GM19035 (cell line): ENCODE data around the gene TACC2.

Experiments used
- ATAC-seq: cut with Tn5 transposase; IDR thresholded peaks from one replicate; pipeline ENCODE4 v1.9.1; 2021; ENCODE audit not compliant: unreplicated experiment

The TACC2 gene

GRCh38 chr10:122210481-122211265 lies 221.7 kb downstream of the TACC2 start:
- no peak for ATAC-seq

GRCh38 chr10:122213364-122213763 lies 224.4 kb downstream of the TACC2 start:
- no peak for ATAC-seq

DNA sequence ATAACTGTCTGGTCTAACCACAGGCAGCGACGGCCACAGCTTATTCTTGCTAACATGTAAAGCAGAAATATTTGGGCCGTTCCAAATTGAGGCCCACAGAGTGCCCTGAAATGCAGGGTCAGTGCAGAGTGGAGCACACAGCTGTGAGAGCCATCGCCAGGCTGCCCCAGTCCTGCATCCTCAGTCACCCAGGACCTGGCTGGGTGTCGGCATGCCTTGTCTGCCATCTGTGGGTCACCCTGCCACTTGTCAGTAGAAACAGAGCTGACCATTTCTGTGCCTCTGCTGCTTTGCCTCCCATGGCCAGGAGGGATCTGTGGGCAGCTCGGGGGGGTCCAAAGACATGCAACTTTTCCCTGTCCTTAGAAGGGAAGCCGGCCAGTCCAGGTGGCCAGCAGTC lies 224.8 kb downstream of the TACC2 start:
- no peak for ATAC-seq

DNA sequence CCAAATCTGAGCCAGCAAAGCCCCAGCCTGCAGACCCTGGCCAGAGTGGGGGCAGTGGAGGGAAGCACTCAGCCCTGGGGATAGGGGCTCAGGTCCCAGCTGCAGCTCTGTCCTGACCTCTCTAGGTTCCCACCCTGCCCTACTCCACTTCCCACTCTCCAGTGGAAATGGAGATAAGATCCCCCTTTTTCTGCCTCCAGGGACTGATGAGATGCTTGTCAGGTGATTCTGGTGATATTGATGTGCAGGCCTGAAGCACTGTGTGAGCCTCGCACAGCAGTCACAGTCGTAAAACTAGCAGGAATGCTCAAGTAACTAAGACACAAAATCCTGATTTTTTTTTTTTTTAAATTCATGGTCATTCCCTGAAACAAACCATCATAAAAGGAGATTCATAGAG lies 227.1 kb downstream of the TACC2 start:
- ATAC-seq = no peak

GRCh38 chr10:122219340-122219739 lies 230.4 kb downstream of the TACC2 start:
- no peak for ATAC-seq

DNA sequence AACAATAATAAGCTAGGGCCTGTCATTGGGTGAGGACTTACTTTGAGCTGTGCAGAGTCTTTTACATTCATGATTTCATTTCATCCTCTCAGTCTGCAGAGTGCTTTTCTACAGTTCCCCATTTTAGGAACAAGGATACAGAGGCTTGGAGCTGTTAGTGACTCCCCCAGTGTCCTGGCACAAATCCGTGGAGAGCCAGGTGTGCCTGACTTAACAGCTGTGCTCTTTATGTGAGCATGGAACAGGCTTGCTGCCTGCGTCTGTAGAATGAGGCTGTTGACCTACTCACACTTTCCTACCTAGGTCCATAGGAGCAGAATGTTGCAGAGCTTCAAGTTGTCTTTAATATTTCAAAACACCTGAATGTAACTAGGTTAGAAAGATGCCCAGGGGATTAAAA lies 231.8 kb downstream of the TACC2 start:
- no peak for ATAC-seq

GRCh38 chr10:122221958-122222357 lies 233.0 kb downstream of the TACC2 start:
- no peak for ATAC-seq

DNA sequence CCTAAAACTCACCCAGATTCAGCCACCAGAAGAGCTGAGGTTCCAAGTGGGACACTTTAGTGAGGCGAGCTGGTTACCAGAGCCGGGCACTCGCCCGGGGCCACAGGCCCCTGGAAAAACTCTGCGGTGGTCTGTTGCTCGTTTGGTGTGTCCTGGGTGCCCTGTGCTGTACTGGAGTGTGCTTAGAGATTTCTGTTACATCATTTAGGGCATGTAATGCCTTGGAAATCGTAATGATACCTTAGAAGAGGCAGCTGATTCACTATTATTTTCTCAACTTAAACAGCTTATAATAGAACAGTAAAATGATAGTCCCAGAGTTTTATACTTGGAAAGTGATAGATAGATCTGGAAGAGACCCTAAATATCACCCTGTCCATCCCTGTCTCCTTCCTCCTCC lies 233.7 kb downstream of the TACC2 start:
- ATAC-seq = no peak

- no peak for ATAC-seq
Observed at GRCh38 chr10:122224159-122224558, 235.2 kb downstream of the TACC2 start.

DNA sequence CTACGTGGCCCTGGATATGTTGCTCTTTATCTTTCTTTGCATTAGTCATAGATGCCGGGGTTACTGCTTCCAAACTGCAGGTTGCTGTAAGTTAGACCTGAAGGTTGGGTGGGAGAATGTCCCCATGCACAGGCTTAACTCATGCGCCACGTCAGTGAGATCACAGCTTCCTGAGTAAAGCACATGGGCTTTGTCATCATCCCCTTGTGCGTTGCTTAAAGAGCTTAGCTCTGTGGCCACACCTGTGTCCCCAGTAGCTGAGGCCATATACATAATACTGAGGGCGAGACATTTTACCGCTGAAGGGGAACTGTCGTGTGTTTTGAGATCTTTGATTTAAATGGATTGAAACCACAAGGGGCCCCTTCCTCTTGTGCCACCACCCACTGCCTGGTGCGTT lies 236.4 kb downstream of the TACC2 start:
- ATAC-seq = no peak

GRCh38 chr10:122227754-122228153 lies 238.8 kb downstream of the TACC2 start:
- ATAC-seq = no peak

GRCh38 chr10:122229666-122230065 lies 240.7 kb downstream of the TACC2 start:
- ATAC-seq = no peak

GRCh38 chr10:122230222-122230621 lies 241.3 kb downstream of the TACC2 start:
- no peak for ATAC-seq

- no peak for ATAC-seq
Observed at GRCh38 chr10:122232769-122233168, 243.8 kb downstream of the TACC2 start.

GRCh38 chr10:122233857-122234348 lies 244.9 kb downstream of the TACC2 start:
- no peak for ATAC-seq

GRCh38 chr10:122234416-122234815 lies 245.5 kb downstream of the TACC2 start:
- ATAC-seq = no peak

GRCh38 chr10:122236690-122237306 lies 247.8 kb downstream of the TACC2 start:
- no peak for ATAC-seq

DNA sequence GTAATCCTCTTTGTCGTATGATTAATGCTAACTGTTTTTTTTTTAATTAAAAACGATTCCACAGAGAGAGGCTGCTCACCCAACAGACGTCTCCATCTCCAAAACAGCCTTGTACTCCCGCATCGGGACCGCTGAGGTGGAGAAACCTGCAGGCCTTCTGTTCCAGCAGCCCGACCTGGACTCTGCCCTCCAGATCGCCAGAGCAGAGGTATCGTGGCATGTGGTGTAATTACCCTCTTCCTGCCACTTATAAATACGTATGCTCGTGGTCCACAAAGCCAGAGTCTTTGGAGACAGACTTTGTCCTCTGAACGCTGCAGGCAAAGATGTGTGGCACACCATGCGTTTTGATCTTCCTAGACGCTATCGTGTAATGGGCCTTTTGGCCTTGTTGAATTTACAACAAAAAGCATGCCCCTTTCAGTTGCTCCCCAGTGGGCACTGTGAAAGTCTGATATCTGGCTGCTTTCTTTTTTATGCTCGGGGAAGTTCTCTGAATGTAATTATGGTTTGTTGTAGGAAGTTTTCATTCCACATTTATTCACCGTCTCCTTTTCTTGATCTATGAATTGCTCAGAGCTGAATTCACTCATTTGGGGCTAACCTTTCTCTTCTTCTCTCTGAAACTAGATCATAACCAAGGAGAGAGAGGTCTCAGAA lies 248.5 kb downstream of the TACC2 start:
- no peak for ATAC-seq

DNA sequence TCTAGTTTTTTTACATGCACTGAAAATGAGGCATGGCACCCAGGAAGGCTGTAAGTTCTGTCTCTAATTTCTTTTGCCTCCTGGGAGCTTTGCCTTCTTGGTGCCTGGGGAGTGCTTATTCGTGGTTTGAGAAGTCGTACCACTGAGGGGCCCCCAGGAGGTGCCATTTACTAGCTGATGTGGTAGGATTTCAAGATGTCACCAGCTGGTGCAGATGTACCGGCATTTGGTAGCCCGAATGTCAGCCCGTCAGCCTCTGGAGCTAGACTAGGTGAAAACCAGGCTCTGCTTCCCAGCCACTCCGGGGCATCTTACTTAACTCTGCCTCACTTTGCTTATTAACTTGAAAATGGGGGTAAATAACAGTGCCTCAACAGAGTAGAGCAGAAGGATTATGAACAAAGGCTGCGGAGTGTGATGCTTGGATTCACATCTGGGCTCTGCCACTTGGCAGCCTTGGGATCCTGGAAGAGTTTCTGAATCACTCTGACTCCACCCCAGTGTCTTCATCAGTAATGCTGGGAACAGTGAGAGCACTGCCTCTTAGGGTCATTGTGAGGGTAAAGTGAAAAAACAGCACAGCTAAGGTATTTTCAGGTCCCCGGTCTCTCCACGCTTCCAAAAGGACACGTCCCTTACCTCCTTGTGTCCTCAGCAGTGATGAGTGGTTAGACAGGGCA lies 250.8 kb downstream of the TACC2 start:
- no peak for ATAC-seq

DNA sequence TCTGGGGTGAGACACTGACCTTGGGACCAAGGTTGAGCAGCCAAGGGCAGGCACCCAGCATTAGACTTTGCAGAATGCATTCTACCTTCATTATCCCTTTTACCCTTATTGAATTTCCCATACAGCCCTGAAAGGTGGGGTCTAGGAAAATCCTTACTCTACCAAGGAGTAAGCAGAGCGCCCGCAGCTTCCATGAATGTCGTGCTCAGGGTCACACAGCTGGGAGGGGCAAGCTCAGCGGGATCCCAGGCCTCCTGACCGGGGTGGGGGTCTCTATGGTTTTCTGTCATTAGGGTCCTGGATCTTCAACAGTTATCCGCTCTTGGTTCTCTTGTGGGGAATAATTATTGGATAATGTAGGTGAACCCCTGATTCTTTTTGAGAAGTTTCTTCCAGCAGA lies 251.4 kb downstream of the TACC2 start:
- ATAC-seq = no peak

GRCh38 chr10:122241836-122242235 lies 252.9 kb downstream of the TACC2 start:
- ATAC-seq = no peak
